Activated effector memory CD4-positive, alpha-beta T cell treated with anti-CD3 and anti-CD28 coated beads, Interleukin-2, amount 50 U/mL, for 16 hours (primary cell): ENCODE results near the gene KCNJ18.
"Not testable (repeated sequence)": the region's sequence is repeated elsewhere in the genome, so short reads cannot be mapped to it uniquely, and the experiment has no call there.

Experiments used
- DNase-seq: peaks from one replicate; pipeline ENCODE4 v3.0.0-alpha.2; 2020

The KCNJ18 gene

GRCh38 chr17:21691883-21692703 is at the start of gene KCNJ18:
Gene KCNJ18 (plus strand): TSS chr17:21692523. CDS start chr17:21702787, 10,264 bp downstream.
- peak; percentile 30 for DNase-seq

- not testable (repeated sequence) for DNase-seq
Observed at GRCh38 chr17:21648125-21648524, 44.2 kb upstream of the KCNJ18 start.

- not testable (repeated sequence) for DNase-seq
Observed at GRCh38 chr17:21650043-21650442, 42.3 kb upstream of the KCNJ18 start.

GRCh38 chr17:21652049-21652448 is 40.3 kb upstream of the KCNJ18 start:
- not testable (repeated sequence) for DNase-seq

- not testable (repeated sequence) for DNase-seq
Observed at GRCh38 chr17:21653211-21653610, 39.1 kb upstream of the KCNJ18 start.

GRCh38 chr17:21656518-21657309 is 35.6 kb upstream of the KCNJ18 start:
- DNase-seq = not testable (repeated sequence)

- DNase-seq = not testable (repeated sequence)
Observed at GRCh38 chr17:21659635-21660034, 32.7 kb upstream of the KCNJ18 start.

GRCh38 chr17:21661455-21661854 is 30.9 kb upstream of the KCNJ18 start:
- DNase-seq = not testable (repeated sequence)

GRCh38 chr17:21663166-21663565 is 29.2 kb upstream of the KCNJ18 start:
- not testable (repeated sequence) for DNase-seq

- DNase-seq = not testable (repeated sequence)
Observed at GRCh38 chr17:21663614-21664474, 28.5 kb upstream of the KCNJ18 start.

- DNase-seq = not testable (repeated sequence)
Observed at GRCh38 chr17:21665171-21665570, 27.2 kb upstream of the KCNJ18 start.

- DNase-seq = not testable (repeated sequence)
Observed at GRCh38 chr17:21665935-21666493, 26.3 kb upstream of the KCNJ18 start.

- not testable (repeated sequence) for DNase-seq
Observed at GRCh38 chr17:21666711-21667412, 25.5 kb upstream of the KCNJ18 start.

- not testable (repeated sequence) for DNase-seq
Observed at GRCh38 chr17:21667413-21668117, 24.8 kb upstream of the KCNJ18 start.

- DNase-seq = not testable (repeated sequence)
Observed at GRCh38 chr17:21668118-21668488, 24.2 kb upstream of the KCNJ18 start.

- not testable (repeated sequence) for DNase-seq
Observed at GRCh38 chr17:21668746-21669508, 23.4 kb upstream of the KCNJ18 start.

- not testable (repeated sequence) for DNase-seq
Observed at GRCh38 chr17:21669616-21670360, 22.5 kb upstream of the KCNJ18 start.

- DNase-seq = not testable (repeated sequence)
Observed at GRCh38 chr17:21670361-21671155, 21.8 kb upstream of the KCNJ18 start.

- not testable (repeated sequence) for DNase-seq
Observed at GRCh38 chr17:21671437-21671836, 20.9 kb upstream of the KCNJ18 start.
